ENCODE measurements around the gene CPSF4. TPM values are rescaled to one million over a fixed set of nuclear protein-coding genes. Genes with fewer than 3 reads are reported as not detected.
A peak's percentile ranks its signal among the peaks of the same experiment; 100 is the strongest.

The CPSF4 gene
- total RNA-seq, 4 donors from 2014 or later: 23.7 to 41.6 (median 28.3) TPM

DNA sequence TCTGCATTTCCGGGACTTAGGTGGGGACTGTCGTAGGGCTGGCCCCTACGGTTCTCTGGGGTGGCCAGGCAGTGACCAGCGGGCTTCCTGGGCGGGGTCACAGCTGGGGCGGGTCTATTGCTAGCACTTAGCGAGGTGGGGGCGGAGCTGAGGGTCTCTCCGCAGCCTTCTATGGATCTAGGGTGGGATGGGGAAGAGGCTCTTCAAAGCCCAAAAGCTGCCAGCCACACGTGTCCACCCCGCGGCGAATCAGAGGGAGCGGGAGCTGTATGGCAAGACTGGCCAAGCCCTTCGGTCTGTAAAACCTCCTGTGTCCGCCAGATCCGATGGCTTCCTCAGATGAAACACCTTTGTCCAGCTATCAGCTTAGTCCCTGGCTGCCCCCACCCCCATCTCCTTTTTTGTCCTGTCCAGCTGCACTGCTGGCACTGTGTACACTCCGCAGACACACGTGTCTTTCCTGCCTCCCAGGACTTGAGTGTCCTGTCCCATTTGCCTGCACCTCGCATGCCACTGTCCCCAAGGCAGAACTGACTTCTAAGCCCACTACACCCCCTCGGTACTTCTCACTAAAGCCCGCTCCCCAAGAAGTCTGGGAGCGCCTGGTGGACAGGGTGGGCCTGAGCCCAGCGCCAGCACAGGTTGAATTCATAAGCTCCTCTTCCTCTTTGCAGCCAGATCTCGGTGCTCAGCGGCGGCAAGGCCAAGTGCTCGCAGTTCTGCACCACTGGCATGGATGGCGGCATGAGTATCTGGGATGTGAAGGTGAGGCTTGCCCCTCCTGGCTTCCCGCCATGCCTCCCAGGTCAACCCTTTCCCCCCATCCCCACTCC is 45.2 kb upstream of the CPSF4 start:
- H3K4me3 ChIP-seq (ENCODE audit: low read depth, poor library complexity, severe bottlenecking): peak overlapping the region; percentile 15
- WGBS, 2 donors: 49 to 53% methylated on average over 24 to 29 of the region's 30 CpGs
- intact Hi-C loops (cut with DNase I; ENCODE audit: low total_unique reads): no loop called here
- peak in 1 of 2 donors; percentile 90 for DNase-seq (ENCODE audit: low spot score in 2 of 2)
- TF ChIP-seq POLR2A (IDR thresholded peaks at IDR 0.05) (no peak), CTCF (IDR thresholded peaks at IDR 0.05) (no peak)

DNA sequence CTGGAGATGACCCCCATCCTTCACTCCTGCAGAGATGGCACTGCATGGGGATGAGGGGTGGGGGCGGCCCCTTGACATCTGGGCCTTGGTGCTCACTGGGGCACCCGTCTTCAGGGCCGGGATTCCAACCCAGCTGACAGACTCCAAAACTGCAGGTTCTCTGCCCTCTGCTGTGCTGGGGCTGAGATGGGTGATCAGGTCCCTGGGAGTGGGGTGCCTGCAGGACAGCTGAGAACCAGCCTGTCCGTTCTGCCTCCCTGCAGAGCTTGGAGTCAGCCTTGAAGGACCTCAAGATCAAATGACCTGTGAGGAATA is 44.6 kb upstream of the CPSF4 start:
- intact Hi-C loops (cut with DNase I; ENCODE audit: low total_unique reads): no loop called here
- TF ChIP-seq CTCF (IDR thresholded peaks at IDR 0.05): no peak
- H3K4me3 ChIP-seq (ENCODE audit: low read depth, poor library complexity, severe bottlenecking): no peak overlapping the region
- DNase-seq (ENCODE audit: low spot score in 2 of 2): no peak
- 87 to 96% methylated on average over 4 of the region's 4 CpGs for WGBS, 2 donors

DNA sequence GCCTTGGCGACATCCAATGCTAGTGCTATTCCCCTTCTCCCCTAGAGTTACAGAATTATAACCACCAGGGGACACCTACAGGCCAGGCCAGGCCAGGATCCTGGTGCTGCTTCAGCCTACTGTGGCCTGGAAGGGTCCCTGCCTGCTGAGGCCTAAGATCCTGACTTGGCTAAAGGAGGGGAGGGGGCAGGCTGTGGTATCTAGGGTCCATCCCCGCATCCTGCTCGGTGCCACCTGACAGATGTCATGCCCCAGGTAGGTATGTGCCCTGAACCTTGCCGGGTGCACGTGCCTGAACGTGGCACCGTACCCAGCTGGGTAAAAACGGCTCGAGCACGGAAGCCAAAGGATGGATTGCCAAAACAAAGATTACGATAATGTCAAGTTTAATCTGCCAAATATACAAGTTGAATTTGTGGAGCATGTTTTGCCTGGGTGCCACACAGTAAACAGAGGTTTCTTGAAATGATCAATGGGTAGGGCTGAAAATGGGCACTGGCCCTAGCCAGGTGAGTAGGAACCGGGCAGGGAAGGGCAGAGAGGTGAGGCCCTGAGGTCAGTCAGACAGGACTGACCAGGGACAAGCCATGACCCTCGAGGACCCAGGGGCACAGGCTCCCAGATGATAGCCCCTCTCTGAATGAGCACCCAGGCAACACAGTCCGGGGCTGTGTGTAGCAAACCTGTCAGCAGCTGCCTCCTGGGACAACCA is 43.0 kb upstream of the CPSF4 start:
- H3K4me3 ChIP-seq (ENCODE audit: low read depth, poor library complexity, severe bottlenecking): no peak overlapping the region
- 52 to 79% methylated on average over 14 of the region's 14 CpGs for WGBS, 2 donors
- DNase-seq (ENCODE audit: low spot score in 2 of 2): no peak
- no peak for TF ChIP-seq CTCF (IDR thresholded peaks at IDR 0.05)
- TF ChIP-seq POLR2A (IDR thresholded peaks at IDR 0.05): no peak
- intact Hi-C loops (cut with DNase I; ENCODE audit: low total_unique reads): no loop called here

DNA sequence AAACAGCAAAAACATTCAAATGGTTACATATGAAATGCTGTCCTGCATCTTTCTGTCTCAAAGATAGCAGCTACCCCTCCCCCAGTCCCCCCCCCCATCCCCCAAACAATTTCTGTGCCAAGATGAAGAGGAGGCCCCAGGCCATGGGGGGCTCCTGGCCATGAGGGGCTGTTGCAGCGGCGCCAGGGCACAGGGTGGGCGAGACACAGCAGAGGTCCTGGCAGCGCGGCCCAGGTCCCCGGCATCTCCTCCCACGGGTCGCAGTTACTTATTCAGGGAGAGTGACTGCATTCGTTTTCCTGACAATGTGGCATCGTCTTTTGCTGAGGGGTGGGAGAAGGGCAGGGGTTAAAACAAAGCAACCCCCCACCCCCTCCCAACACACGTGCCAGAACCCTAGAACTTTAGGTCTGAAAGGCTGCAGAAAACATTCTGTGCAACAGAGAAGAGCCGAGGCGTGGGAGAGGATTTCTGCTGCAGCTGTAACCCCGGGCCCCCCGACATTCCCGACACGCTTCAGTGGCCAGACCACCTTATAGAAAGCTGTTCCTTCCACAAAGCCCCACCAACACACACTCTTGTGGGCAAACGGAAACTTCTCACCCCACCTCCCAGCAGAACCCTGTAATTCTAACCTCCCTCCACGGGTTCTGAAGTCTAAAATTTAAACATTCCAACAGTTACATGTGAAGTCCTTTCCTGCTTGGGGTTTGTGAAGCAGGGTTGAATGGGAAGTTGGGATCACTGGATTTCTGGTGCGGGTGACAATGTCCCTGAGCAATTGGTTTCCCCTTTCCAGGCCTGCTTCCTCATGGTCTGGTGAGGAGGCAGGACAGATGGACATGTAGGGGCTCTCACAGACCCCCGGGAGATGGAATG is 42.1 kb upstream of the CPSF4 start:
- DNase-seq (ENCODE audit: low spot score in 2 of 2): no peak
- H3K4me3 ChIP-seq (ENCODE audit: low read depth, poor library complexity, severe bottlenecking): no peak overlapping the region
- WGBS, 2 donors: 80 to 83% methylated on average over 21 of the region's 21 CpGs
- intact Hi-C loops (cut with DNase I; ENCODE audit: low total_unique reads): no loop called here
- TF ChIP-seq CTCF (IDR thresholded peaks at IDR 0.05) (no peak), POLR2A (IDR thresholded peaks at IDR 0.05) (no peak)

DNA sequence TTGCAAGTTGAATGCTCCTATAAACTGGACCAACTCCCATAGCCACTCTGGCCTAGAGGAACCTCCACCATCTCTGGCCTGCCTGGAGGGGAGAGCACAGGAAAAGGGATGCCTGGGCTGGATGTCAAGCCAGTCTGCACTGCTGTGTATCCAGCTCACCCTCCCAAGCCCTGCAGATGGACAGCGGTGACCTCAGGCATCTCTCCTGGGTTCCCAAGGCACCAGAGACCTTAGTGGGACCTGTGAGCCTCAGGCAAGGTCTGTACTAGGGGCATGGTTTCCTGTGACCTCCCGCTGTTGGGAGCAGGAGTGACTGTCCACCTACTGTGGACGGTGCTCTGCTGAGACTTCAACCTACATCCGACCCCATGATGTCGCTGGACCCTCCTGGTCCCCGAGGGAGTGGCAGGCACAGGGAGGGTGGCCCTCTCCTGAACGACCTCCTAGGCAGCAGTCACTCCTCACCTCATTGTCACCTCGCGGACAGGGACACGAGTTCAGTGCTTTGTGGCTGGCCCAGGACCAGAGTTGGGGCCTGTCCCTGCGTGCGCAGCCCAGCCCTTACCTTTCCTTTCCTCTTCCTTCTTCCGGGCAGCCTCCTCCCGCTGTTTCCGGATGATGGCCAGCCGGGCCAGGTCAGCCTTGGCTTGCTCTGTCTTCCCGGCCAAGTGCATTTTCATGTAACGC is 41.3 kb upstream of the CPSF4 start:
- WGBS, 2 donors: 72 to 83% methylated on average over 16 to 18 of the region's 18 CpGs
- no peak for DNase-seq (ENCODE audit: low spot score in 2 of 2)
- intact Hi-C loops (cut with DNase I; ENCODE audit: low total_unique reads): no loop called here
- TF ChIP-seq CTCF (IDR thresholded peaks at IDR 0.05): no peak
- no peak for TF ChIP-seq POLR2A (IDR thresholded peaks at IDR 0.05)
- H3K4me3 ChIP-seq (ENCODE audit: low read depth, poor library complexity, severe bottlenecking): no peak overlapping the region

Measured in lower leg skin (tissue), 4 donors.